Middle frontal gyrus (tissue), 1 donor: ENCODE data around the gene MFSD1.

Experiments used
- DNase-seq: peaks from one replicate; pipeline ENCODE4 v3.0.0-alpha.2; 2015; ENCODE audit warnings: low spot score; ENCODE audit errors: extremely low spot score

MFSD1 gene

GRCh38 chr3:158810823-158811724 is 9.2 kb downstream of the MFSD1 start:
- no peak for DNase-seq

GRCh38 chr3:158819282-158819681 is 17.4 kb downstream of the MFSD1 start:
- no peak for DNase-seq

GRCh38 chr3:158820521-158820920 is 18.7 kb downstream of the MFSD1 start:
- no peak for DNase-seq

- DNase-seq: no peak
These were observed 20.0 kb downstream of the MFSD1 start for GRCh38 chr3:158821847-158822246.

- DNase-seq: no peak
These were observed 21.6 kb downstream of the MFSD1 start for GRCh38 chr3:158823426-158823825.

- no peak for DNase-seq
These were observed 25.9 kb downstream of the MFSD1 start for GRCh38 chr3:158827773-158828172.

- DNase-seq: no peak
These were observed 28.5 kb downstream of the MFSD1 start for GRCh38 chr3:158830391-158830790.

GRCh38 chr3:158831861-158832260 is 30.0 kb downstream of the MFSD1 start:
- DNase-seq: no peak

GRCh38 chr3:158835631-158836030 is 33.8 kb downstream of the MFSD1 start:
- no peak for DNase-seq

- DNase-seq: no peak
These were observed 34.5 kb downstream of the MFSD1 start for GRCh38 chr3:158836312-158836711.

- DNase-seq: no peak
These were observed 35.4 kb downstream of the MFSD1 start for GRCh38 chr3:158837240-158837639.

GRCh38 chr3:158839966-158840365 is 38.1 kb downstream of the MFSD1 start:
- no peak for DNase-seq

GRCh38 chr3:158841387-158841786 is 39.5 kb downstream of the MFSD1 start:
- DNase-seq: no peak

- no peak for DNase-seq
These were observed 41.1 kb downstream of the MFSD1 start for GRCh38 chr3:158842976-158843375.

GRCh38 chr3:158845765-158846350 is 44.0 kb downstream of the MFSD1 start:
- DNase-seq: no peak

- no peak for DNase-seq
These were observed 45.1 kb downstream of the MFSD1 start for GRCh38 chr3:158846803-158847451.

- DNase-seq: no peak
These were observed 45.6 kb downstream of the MFSD1 start for GRCh38 chr3:158847452-158847821.

GRCh38 chr3:158847885-158848284 is 46.0 kb downstream of the MFSD1 start:
- DNase-seq: no peak

- no peak for DNase-seq
These were observed 47.9 kb downstream of the MFSD1 start for GRCh38 chr3:158849757-158850156.

- no peak for DNase-seq
These were observed 57.5 kb downstream of the MFSD1 start for GRCh38 chr3:158859362-158859761.

- DNase-seq: no peak
These were observed 61.4 kb downstream of the MFSD1 start for GRCh38 chr3:158863247-158863646.

GRCh38 chr3:158864492-158864891 is 62.6 kb downstream of the MFSD1 start:
- DNase-seq: no peak
